ENCODE data around the gene GGT6.
"Not testable (repeated sequence)": the region's sequence is repeated elsewhere in the genome, so short reads cannot be mapped to it uniquely, and the experiment has no call there.

Gene GGT6

DNA sequence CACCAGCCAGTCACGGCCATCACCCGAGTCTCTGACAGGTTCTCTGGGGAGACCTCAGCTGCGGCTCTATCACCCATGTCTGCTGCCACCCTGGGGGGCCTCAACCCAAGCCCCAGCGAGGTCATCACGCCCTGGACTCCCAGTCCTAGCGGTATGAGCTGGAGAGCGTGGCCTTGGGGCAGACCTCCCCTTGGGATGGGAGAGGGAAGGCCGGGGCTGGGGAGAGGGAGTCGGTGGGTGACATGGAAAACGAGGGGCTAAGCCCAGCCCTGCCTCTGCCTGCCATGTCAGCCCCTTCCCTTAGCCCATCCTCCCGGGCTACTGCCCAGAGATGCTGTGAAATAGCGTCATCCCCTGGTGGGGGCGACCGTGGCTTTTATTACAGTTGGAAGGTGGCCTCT is 32.6 kb upstream of the GGT6 start (continued):
- TF ChIP-seq PATZ1 (CRISPR knock-in tag; IDR thresholded peaks at IDR 0.05; ENCODE audit: borderline replicate concordance), result no peak

GRCh38 chr17:4592240-4593005 is 32.0 kb upstream of the GGT6 start:
- TF ChIP-seq TCF4 (CRISPR knock-in tag; IDR thresholded peaks at IDR 0.05; ENCODE audit: borderline replicate concordance) (no peak), ZNF8 (CRISPR knock-in tag; IDR thresholded peaks at IDR 0.05) (no peak), ZFP30 (CRISPR knock-in tag; IDR thresholded peaks at IDR 0.05) (no peak), RARB (CRISPR knock-in tag; IDR thresholded peaks at IDR 0.05) (no peak), CSDC2 (CRISPR knock-in tag; IDR thresholded peaks at IDR 0.05) (no peak), TSHZ2 (CRISPR knock-in tag; IDR thresholded peaks at IDR 0.05) (no peak), TOX (CRISPR knock-in tag; IDR thresholded peaks at IDR 0.05; ENCODE audit: borderline replicate concordance) (no peak), SNAI2 (CRISPR knock-in tag; IDR thresholded peaks at IDR 0.05) (no peak), BACH2 (CRISPR knock-in tag; IDR thresholded peaks at IDR 0.05; ENCODE audit: borderline replicate concordance) (no peak), ZC3H10 (CRISPR knock-in tag; IDR thresholded peaks at IDR 0.05) (no peak)
- ATAC-seq, result no peak

GRCh38 chr17:4591529-4591928 is 31.2 kb upstream of the GGT6 start:
- TF ChIP-seq GLIS3 (CRISPR knock-in tag; IDR thresholded peaks at IDR 0.05), result no peak
- no peak for TF ChIP-seq ARNTL (CRISPR knock-in tag; IDR thresholded peaks at IDR 0.05; ENCODE audit: borderline replicate concordance, low read depth)
- no peak for TF ChIP-seq ZNF565 (CRISPR knock-in tag; conservative IDR thresholded peaks at IDR 0.05; ENCODE audit: low read depth)
- TF ChIP-seq ZNF70 (CRISPR knock-in tag; IDR thresholded peaks at IDR 0.05), result no peak
- no peak for TF ChIP-seq ZFP3 (CRISPR knock-in tag; IDR thresholded peaks at IDR 0.05)
- ATAC-seq, result peak; percentile 32

DNA sequence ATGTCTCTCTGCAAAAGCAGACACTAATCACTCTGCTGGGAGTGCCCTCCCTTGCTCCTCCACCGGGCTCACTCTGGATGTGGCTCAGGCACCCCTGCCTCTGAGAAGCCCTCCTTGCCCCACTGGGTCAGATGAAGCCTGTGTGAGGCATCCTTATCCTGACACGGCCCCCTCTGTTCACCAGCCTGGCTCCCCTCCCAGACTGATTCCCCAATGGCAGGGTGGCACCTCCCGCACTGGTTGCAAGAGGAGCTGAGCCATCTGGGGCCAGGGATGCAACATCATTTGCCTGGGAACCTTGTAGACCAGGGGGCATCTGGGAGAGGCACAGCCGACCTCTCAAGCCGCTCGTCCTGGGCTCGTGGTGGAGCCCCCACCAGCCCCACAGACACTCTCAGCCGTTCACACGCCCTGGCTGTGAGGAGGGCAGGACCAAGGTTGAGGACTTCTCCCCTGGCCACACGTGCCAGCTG is 30.6 kb upstream of the GGT6 start:
- TF ChIP-seq CSDC2 (CRISPR knock-in tag; IDR thresholded peaks at IDR 0.05) (no peak), GLIS3 (CRISPR knock-in tag; IDR thresholded peaks at IDR 0.05) (no peak), PPARA (CRISPR knock-in tag; IDR thresholded peaks at IDR 0.05; ENCODE audit: borderline replicate concordance) (no peak), TSHZ2 (CRISPR knock-in tag; IDR thresholded peaks at IDR 0.05) (no peak), ISL1 (CRISPR knock-in tag; IDR thresholded peaks at IDR 0.05) (no peak), ZFP3 (CRISPR knock-in tag; IDR thresholded peaks at IDR 0.05) (no peak), ZFP30 (CRISPR knock-in tag; IDR thresholded peaks at IDR 0.05) (no peak), ZC3H10 (CRISPR knock-in tag; IDR thresholded peaks at IDR 0.05) (no peak), ZNF565 (CRISPR knock-in tag; conservative IDR thresholded peaks at IDR 0.05; ENCODE audit: low read depth) (no peak), CSRNP3 (CRISPR knock-in tag; IDR thresholded peaks at IDR 0.05) (no peak), TCF4 (CRISPR knock-in tag; IDR thresholded peaks at IDR 0.05; ENCODE audit: borderline replicate concordance) (no peak), OSR1 (CRISPR knock-in tag; IDR thresholded peaks at IDR 0.05) (no peak), ESRRG (CRISPR knock-in tag; IDR thresholded peaks at IDR 0.05) (no peak), ZNF8 (CRISPR knock-in tag; IDR thresholded peaks at IDR 0.05) (no peak), ZNF70 (CRISPR knock-in tag; IDR thresholded peaks at IDR 0.05) (no peak), SNAI2 (CRISPR knock-in tag; IDR thresholded peaks at IDR 0.05) (no peak)
- TF ChIP-seq, protein P1, sequence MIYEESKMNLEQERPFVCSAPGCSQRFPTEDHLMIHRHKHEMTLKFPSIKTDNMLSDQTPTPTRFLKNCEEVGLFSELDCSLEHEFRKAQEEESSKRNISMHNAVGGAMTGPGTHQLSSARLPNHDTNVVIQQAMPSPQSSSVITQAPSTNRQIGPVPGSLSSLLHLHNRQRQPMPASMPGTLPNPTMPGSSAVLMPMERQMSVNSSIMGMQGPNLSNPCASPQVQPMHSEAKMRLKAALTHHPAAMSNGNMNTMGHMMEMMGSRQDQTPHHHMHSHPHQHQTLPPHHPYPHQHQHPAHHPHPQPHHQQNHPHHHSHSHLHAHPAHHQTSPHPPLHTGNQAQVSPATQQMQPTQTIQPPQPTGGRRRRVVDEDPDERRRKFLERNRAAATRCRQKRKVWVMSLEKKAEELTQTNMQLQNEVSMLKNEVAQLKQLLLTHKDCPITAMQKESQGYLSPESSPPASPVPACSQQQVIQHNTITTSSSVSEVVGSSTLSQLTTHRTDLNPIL (CRISPR knock-in tag; IDR thresholded peaks at IDR 0.05; ENCODE audit: low read depth), result no peak
- no peak for ATAC-seq

DNA sequence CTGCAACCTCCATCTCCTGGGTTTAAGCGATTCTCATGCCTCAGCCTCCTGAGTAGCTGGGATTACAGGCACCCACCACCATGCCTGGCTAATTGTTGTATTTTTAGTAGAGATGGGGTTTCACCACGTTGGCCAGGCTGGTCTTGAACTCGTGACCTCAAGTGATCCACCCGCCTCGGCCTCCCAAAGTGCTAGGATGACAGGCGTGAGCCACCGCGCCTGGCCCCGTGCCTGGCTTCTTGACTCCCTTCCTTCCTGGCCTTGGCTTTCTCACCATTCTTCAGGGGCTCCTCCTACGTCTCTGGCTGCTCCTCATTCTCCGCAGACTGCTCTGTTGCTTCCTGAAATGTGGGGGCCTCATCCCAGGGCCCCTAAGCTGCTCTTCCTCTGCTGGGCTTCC is 29.7 kb upstream of the GGT6 start:
- ATAC-seq, result not testable (repeated sequence)

Measured in SK-N-SH treated with all-trans-retinoic acid at 6 μM for 48 hours (cell line).